Transverse colon (tissue), 4 donors: Measurements from ENCODE around the gene MET. TPM values are rescaled to one million over a fixed set of nuclear protein-coding genes. Genes with fewer than 3 reads are reported as not detected.

Experiments
- DNase-seq: peaks from one replicate; pipeline ENCODE4 v3.0.0-alpha.2; 2019
- H3K27ac ChIP-seq, 4 donors: fragments of 200-600 bp; sonication (generic); 2 replicates each; pipeline ENCODE4 v1.5.1; 2016 to 2018; ENCODE audit warnings: inconsistent platforms in 4 of 4
- H3K27me3 ChIP-seq: fragments of 200-600 bp; sonication (generic); 2 replicates; pipeline ENCODE4 v1.5.1; 2017; ENCODE audit warnings: inconsistent platforms
- H3K36me3 ChIP-seq, 4 donors: fragments of 200-600 bp; sonication (generic); 2 replicates each; pipeline ENCODE4 v1.5.1; 2017 to 2019; ENCODE audit warnings: inconsistent platforms in 4 of 4
- H3K4me1 ChIP-seq, 4 donors: fragments of 200-600 bp; sonication (generic); 2 replicates each; pipeline ENCODE4 v1.5.1; 2017 to 2020; ENCODE audit warnings: inconsistent platforms in 4 of 4
- H3K4me3 ChIP-seq, 4 donors: fragments of 200-600 bp; sonication (generic); 1 replicate in 1 of 4; 2 replicates in 3 of 4; pipeline versions ENCODE4 v1.5.1 to v1.6.1; 2017 to 2019; ENCODE audit warnings: inconsistent platforms in 4 of 4
- H3K9me3 ChIP-seq, 2 donors: fragments of 200-600 bp; sonication (generic); 2 replicates each; pipeline ENCODE4 v1.5.1; 2017 to 2019; ENCODE audit warnings: inconsistent platforms in 2 of 2
- EP300 ChIP-seq: sonication (generic); formaldehyde crosslinking; IDR thresholded peaks from one replicate; pipeline ENCODE4 v1.6.1; 2017; ENCODE audit warnings: antibody characterized with exemption, low read depth
- POLR2A ChIP-seq: fragments of 450-650 bp; IDR thresholded peaks from one replicate; pipeline ENCODE4 v1.6.1; 2016; ENCODE audit warnings: antibody characterized with exemption, mild to moderate bottlenecking, moderate library complexity
- POLR2AphosphoS5 ChIP-seq, 3 donors: sonication (generic); formaldehyde crosslinking; IDR thresholded peaks; one replicate each; pipeline ENCODE4 v1.6.1; 2016; ENCODE audit warnings: antibody characterized with exemption in 3 of 3
- WGBS, 2 donors: methylation state at CpG; one replicate each; pipeline ENCODE4 v1.1.5; 2018; ENCODE audit warnings: low coverage in 1 of 2; 5-methylcytosine and 5-hydroxymethylcytosine counted together
- in situ Hi-C, 4 donors: fragments of 200-750 bp; cut with MboI; loops; one replicate each; pipeline versions ENCODE4 v1.15.0 to v1.15.1; 2017; ENCODE audit warnings: low sequenced_read_pairs in 3 of 4, low pct_ligation_motif_present in 1 of 4, low pct_unique_long_range_greater_than_20kb in 1 of 4
- intact Hi-C: fragments of 100-400 bp; cut with DNase I; formaldehyde crosslinking; loops from one replicate; pipeline ENCODE4 v1.15.1; 2023; ENCODE audit warnings: low total_unique reads
- total RNA-seq, 4 donors: library from RNA; depleted of rRNA; stranded (reverse); fragments of >200 nt; gene quantifications; one replicate each; pipeline ENCODE4 v1.1.0, GENCODE V29; 2016
- TF ChIP-seq, protein P1 (sequence below), 5 experiments: fragments of 200-600 bp in 3 of 5; fragments of 450-650 bp in 2 of 5; sonication (generic) in 3 of 5; IDR thresholded peaks; 1 replicate in 2 of 5; 2 replicates in 3 of 5; pipeline ENCODE4 v1.5.1; 2016 to 2017; ENCODE audit warnings: antibody characterized with exemption in 5 of 5, inconsistent platforms in 3 of 5, mild to moderate bottlenecking in 2 of 5, moderate library complexity in 1 of 5

The MET gene
- total RNA-seq, 4 donors from 2014 or later, result 6.4 to 35.5 (median 20.3) TPM

DNA sequence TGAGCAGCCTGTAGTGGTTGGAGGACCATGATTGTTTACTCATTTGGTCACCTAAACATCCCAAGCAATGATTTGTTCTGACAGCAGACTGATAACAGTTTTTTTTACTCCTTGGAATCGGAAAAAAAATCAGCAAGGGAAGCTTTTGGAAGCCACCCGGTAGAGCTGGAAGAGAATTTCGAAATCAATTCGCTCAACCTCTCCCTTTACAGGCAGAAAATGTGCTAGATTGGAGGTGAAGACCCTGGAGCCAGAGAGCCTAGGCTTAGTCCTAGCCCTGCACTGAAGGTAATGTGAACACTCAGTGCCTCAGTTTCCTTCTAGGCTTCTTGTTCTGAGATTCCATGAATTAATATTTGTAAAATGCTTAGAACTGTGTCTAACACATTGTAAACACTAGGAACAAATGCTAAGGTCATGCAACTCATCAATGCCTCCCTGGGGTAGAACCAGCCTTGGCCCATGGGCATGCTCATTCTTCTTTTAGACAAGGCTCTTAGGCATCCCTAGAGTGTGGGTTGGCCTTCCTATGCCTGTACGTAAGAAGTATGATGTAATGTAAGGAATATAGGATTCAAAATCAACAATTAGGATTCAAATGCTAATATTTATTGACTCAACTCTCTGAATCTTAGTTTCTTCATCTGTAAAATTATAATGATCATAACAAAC, 52.7 kb downstream of the MET start:
- in situ Hi-C loops (no loop called here), intact Hi-C loops (no loop called here)
- no peaks in the 10 kb centered on the region for H3K4me1 ChIP-seq
- no peaks in the 10 kb centered on the region for H3K27me3 ChIP-seq
- no peaks in the 10 kb centered on the region for H3K36me3 ChIP-seq
- no peak overlapping the region for H3K4me3 ChIP-seq
- H3K9me3 ChIP-seq, result no peaks in the 10 kb centered on the region
- TF ChIP-seq POLR2AphosphoS5 (IDR thresholded peaks at IDR 0.05), result no peak
- no peak for TF ChIP-seq EP300
- TF ChIP-seq, protein P1, sequence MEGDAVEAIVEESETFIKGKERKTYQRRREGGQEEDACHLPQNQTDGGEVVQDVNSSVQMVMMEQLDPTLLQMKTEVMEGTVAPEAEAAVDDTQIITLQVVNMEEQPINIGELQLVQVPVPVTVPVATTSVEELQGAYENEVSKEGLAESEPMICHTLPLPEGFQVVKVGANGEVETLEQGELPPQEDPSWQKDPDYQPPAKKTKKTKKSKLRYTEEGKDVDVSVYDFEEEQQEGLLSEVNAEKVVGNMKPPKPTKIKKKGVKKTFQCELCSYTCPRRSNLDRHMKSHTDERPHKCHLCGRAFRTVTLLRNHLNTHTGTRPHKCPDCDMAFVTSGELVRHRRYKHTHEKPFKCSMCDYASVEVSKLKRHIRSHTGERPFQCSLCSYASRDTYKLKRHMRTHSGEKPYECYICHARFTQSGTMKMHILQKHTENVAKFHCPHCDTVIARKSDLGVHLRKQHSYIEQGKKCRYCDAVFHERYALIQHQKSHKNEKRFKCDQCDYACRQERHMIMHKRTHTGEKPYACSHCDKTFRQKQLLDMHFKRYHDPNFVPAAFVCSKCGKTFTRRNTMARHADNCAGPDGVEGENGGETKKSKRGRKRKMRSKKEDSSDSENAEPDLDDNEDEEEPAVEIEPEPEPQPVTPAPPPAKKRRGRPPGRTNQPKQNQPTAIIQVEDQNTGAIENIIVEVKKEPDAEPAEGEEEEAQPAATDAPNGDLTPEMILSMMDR (IDR thresholded peaks at IDR 0.05), result no peak
- TF ChIP-seq POLR2A, result no peak
- WGBS, 2 donors, result 91% methylated on average over 5 of the region's 5 CpGs
- no peak for DNase-seq
- H3K27ac ChIP-seq, result no peak overlapping the region

DNA sequence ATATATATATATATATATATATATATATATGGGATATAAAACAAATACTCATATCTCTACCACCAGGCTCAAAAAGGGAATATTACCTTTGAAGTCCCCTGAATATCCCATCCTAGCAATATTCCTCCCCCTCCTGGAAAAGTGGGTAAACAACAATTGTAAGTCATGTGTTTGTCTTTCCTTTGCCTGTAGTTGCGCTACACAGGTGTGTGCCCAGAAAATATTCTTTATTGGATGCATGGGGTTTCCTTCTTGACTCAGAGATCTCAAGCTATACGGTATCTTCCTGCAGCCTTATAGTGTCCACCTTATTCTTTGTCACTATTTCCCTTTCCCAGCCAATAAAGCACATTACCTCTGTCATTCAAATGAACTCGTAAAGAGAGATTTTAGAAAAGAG, 54.2 kb downstream of the MET start:
- Histone ChIP-seq H3K9me3 (no peaks in the 10 kb centered on the region), H3K27me3 (no peaks in the 10 kb centered on the region), H3K4me3 (no peak overlapping the region), H3K4me1 (no peaks in the 10 kb centered on the region), H3K27ac (no peak overlapping the region), H3K36me3 (no peaks in the 10 kb centered on the region)
- 79 to 100% methylated on average over 2 to 3 of the region's 3 CpGs for WGBS, 2 donors
- intact Hi-C loops (no loop called here), in situ Hi-C loops (no loop called here)
- TF ChIP-seq POLR2A, result no peak
- TF ChIP-seq, protein P1 (IDR thresholded peaks at IDR 0.05), result no peak
- no peak for TF ChIP-seq POLR2AphosphoS5 (IDR thresholded peaks at IDR 0.05)
- TF ChIP-seq EP300, result no peak
- no peak for DNase-seq

DNA sequence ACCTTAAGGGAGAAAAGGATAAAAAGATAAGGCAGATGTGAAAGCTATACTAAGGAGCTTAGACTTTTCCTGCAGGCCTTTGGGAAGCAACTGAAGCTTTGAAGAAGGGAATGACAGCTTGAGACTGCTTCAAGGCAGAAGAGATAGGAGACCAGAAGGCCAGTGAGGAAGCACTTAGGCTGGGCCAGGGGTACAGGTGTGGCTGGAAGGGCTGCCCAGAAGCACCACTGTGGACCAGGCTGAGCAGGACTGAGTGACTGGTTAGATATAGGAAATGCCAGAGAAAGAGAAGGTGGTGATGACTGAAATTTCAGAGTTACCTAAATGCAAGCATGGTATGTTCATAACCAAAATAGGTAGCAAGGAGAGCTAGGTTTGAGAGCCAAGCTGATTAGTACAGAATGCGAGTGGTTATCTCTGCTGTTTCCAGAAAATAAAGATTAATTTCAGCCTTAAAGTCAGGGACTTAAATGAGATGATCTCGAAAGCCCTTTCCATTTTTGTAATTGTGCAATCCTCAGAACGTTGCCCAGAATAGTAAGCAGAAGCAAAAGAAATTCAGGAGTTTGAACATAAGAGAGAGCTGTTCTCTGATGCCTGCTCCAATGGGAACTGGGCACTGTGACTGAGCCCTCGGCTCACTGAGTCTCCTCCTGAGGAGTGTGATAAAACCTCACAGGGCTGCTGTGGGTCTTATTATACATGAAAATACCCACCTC, 54.9 kb downstream of the MET start:
- TF ChIP-seq POLR2AphosphoS5 (IDR thresholded peaks at IDR 0.05) (no peak), POLR2A (no peak), EP300 (no peak)
- TF ChIP-seq, protein P1 (IDR thresholded peaks at IDR 0.05), result no peak
- in situ Hi-C loops, result no loop called here
- no peak overlapping the region for H3K4me3 ChIP-seq
- intact Hi-C loops, result no loop called here
- no peaks in the 10 kb centered on the region for H3K36me3 ChIP-seq
- H3K27me3 ChIP-seq, result no peaks in the 10 kb centered on the region
- H3K4me1 ChIP-seq, result no peaks in the 10 kb centered on the region
- no peaks in the 10 kb centered on the region for H3K9me3 ChIP-seq
- no peak overlapping the region for H3K27ac ChIP-seq
- DNase-seq, result no peak
- WGBS, 2 donors, result 64 to 67% methylated on average over 3 to 4 of the region's 4 CpGs

DNA sequence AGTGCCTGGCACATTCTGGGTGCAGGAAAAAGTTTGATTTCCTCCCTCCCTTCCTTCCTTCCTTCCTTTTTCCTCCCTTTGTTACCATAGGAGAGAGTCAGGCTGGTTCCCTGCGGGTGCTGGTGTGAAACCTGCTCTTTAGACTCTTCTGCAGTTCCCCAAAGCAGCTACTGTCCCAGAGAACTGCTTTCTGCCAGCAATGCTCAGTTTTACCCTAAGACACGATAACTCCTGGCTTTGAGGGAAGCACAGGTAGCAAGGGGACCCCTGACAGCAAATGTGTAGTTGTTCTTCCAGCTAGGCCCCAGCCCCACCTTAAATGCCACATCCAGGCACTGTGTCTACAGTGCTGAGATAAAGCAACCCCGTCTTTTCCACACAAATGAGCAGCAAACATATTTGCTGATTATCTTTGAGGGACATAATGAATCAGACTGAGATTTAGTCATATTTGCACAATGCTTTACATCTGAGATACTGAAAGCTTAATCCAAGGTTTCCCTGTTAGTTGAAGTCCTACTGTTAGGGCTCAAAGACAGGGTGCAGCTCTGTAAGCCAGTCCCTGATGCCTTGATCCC, 55.5 kb downstream of the MET start:
- Histone ChIP-seq H3K4me1 (no peaks in the 10 kb centered on the region), H3K27ac (no peak overlapping the region), H3K27me3 (no peaks in the 10 kb centered on the region), H3K4me3 (no peak overlapping the region), H3K36me3 (no peaks in the 10 kb centered on the region), H3K9me3 (no peaks in the 10 kb centered on the region)
- WGBS, 2 donors, result 74% methylated on average over 3 of the region's 3 CpGs; no CpG with 5 or more reads in 1 of the 2 donors
- in situ Hi-C loops (no loop called here), intact Hi-C loops (no loop called here)
- TF ChIP-seq, protein P1 (IDR thresholded peaks at IDR 0.05), result no peak
- DNase-seq, result no peak
